ENCODE results near the gene ANK3. TPM values are rescaled to one million over a fixed set of nuclear protein-coding genes. Genes with fewer than 3 reads are reported as not detected.

ANK3 gene
- total and polyA plus RNA-seq, 8 donors, result 3.6 to 115 (median 31.1) TPM

DNA sequence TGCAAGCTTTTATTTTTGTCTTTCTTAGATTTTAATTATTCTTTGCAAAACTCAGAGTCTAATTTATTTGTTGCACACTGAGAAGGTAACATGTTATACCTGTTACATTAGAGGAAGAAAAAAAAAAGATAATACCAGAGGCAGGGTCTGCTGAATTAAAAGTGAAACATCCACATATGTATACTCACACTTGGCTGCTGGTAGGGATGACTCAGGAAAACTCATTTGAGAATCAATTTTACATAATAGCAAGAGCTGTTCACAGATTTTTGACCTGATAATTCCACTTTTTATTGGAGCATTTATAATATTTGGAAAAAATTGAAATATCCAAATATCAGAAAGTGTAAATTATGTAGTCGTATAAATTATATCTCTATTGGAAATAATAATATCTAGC, 405.3 kb downstream of the ANK3 start:
- Histone ChIP-seq H3K27ac (no peak overlapping the region), H3K4me1 (peaks cover 0 to 8% (median 0%) of the 10 kb centered on the region in 4 donors), H3K36me3 (no peaks in the 10 kb centered on the region), H3K9me3 (no peaks in the 10 kb centered on the region), H3K4me3 (no peak overlapping the region), H3K27me3 (no peaks in the 10 kb centered on the region)
- intact Hi-C loops (cut with DNase I; ENCODE audit: low total_unique reads), result no loop called here
- WGBS, 5 donors, result 81 to 99% (median 92%) methylated on average over 1 of the region's 1 CpG
- no peak for DNase-seq
- TF ChIP-seq POLR2AphosphoS5 (IDR thresholded peaks at IDR 0.05), result no peak
- TF ChIP-seq EP300 (IDR thresholded peaks at IDR 0.05), result no peak
- no peak for TF ChIP-seq POLR2A (IDR thresholded peaks at IDR 0.05)
- TF ChIP-seq, protein P1, sequence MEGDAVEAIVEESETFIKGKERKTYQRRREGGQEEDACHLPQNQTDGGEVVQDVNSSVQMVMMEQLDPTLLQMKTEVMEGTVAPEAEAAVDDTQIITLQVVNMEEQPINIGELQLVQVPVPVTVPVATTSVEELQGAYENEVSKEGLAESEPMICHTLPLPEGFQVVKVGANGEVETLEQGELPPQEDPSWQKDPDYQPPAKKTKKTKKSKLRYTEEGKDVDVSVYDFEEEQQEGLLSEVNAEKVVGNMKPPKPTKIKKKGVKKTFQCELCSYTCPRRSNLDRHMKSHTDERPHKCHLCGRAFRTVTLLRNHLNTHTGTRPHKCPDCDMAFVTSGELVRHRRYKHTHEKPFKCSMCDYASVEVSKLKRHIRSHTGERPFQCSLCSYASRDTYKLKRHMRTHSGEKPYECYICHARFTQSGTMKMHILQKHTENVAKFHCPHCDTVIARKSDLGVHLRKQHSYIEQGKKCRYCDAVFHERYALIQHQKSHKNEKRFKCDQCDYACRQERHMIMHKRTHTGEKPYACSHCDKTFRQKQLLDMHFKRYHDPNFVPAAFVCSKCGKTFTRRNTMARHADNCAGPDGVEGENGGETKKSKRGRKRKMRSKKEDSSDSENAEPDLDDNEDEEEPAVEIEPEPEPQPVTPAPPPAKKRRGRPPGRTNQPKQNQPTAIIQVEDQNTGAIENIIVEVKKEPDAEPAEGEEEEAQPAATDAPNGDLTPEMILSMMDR (IDR thresholded peaks at IDR 0.05), result no peak

DNA sequence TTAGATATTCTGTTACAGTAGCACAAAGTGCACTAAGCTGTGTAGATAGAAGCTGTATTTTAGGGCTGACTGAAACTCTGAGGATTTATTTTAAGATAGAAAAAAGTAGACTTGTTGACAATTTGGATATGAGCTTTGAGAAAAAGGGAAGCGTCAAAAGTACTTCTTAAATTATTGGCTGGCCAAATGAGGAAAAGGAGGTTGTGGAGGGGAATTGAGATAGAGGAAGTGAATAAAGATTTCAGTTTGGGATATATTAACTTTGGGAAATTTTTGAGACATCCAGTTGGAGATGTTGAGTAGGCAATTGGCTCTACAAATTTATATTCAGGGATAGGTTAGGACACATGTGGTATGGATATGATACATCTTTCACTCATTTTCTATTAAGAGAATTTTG, 409.3 kb downstream of the ANK3 start:
- intact Hi-C loops (cut with DNase I; ENCODE audit: low total_unique reads), result no loop called here
- 85 to 93% (median 92%) methylated on average over 1 of the region's 1 CpG for WGBS, 5 donors
- Histone ChIP-seq H3K36me3 (no peaks in the 10 kb centered on the region), H3K4me3 (no peak overlapping the region), H3K4me1 (peaks cover 0 to 8% (median 0%) of the 10 kb centered on the region in 4 donors), H3K27ac (no peak overlapping the region), H3K9me3 (peaks cover 7 to 37% (median 18%) of the 10 kb centered on the region in 4 donors), H3K27me3 (no peaks in the 10 kb centered on the region)
- no peak for DNase-seq
- TF ChIP-seq, protein P1 (IDR thresholded peaks at IDR 0.05), result no peak
- TF ChIP-seq POLR2AphosphoS5 (IDR thresholded peaks at IDR 0.05), result no peak
- no peak for TF ChIP-seq EP300 (IDR thresholded peaks at IDR 0.05)
- no peak for TF ChIP-seq POLR2A (IDR thresholded peaks at IDR 0.05)

DNA sequence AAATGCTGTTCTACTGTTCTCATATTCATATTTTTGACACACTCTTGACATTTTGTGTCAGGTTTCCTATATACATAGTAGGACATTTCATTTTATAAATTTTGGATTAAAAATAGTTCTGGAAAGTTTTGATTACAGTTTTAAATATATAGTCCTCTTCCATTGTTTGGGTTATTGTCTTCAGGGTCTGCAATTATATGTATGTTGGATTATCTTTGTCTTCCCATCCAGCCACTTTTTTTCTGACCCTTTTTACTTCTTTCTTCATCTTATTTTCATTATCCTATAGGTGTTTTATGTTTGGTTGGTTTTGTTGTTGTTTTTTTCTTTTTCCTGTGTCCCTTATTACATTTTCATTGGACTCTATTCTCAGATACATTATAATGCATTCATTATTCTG, 412.2 kb downstream of the ANK3 start:
- H3K4me1 ChIP-seq, result peaks cover 0 to 12% (median 5%) of the 10 kb centered on the region in 4 donors
- peaks cover 7 to 37% (median 18%) of the 10 kb centered on the region in 4 donors for H3K9me3 ChIP-seq
- TF ChIP-seq EP300 (IDR thresholded peaks at IDR 0.05), result no peak
- TF ChIP-seq POLR2AphosphoS5 (IDR thresholded peaks at IDR 0.05), result no peak
- no peak for TF ChIP-seq POLR2A (IDR thresholded peaks at IDR 0.05)
- TF ChIP-seq, protein P1 (IDR thresholded peaks at IDR 0.05), result no peak
- intact Hi-C loops (cut with DNase I; ENCODE audit: low total_unique reads), result no loop called here
- no peak for DNase-seq
- H3K4me3 ChIP-seq, result no peak overlapping the region
- H3K36me3 ChIP-seq, result no peaks in the 10 kb centered on the region
- H3K27ac ChIP-seq, result no peak overlapping the region
- no peaks in the 10 kb centered on the region for H3K27me3 ChIP-seq

DNA sequence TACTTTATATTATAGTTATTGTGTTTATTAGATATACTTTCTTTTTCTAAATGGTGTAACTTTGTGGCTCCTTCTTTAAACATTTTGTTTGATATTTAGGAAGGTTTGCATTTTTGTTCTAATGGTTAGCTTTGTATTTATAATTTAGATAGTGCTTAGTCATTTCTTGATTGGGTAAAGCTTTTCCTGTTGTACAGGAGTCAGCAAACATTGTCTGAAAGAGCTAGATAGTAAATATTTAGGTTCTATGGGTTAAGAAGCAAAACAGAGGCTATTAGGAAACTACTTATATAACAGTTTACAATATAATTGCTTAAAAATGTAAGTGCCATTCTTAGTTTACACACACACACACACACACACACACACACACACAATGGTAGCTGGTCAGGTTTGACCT, 412.8 kb downstream of the ANK3 start:
- no peak overlapping the region for H3K27ac ChIP-seq
- intact Hi-C loops (cut with DNase I; ENCODE audit: low total_unique reads), result no loop called here
- no peak for DNase-seq

More for the DNA sequence above, 412.8 kb downstream of the ANK3 start:
- Histone ChIP-seq H3K4me3 (no peak overlapping the region), H3K27me3 (no peaks in the 10 kb centered on the region), H3K4me1 (peaks cover 3 to 12% (median 11%) of the 10 kb centered on the region in 4 donors), H3K36me3 (no peaks in the 10 kb centered on the region), H3K9me3 (peaks cover 7 to 37% (median 18%) of the 10 kb centered on the region in 4 donors)
- TF ChIP-seq POLR2AphosphoS5 (IDR thresholded peaks at IDR 0.05) (no peak), POLR2A (IDR thresholded peaks at IDR 0.05) (no peak), EP300 (IDR thresholded peaks at IDR 0.05) (no peak)
- TF ChIP-seq, protein P1 (IDR thresholded peaks at IDR 0.05), result no peak

Small RNA genes lying within 50 kb of the gene (small RNA-seq; reads per million reads assigned to genes)
- 0 reads per million in 4 donors for gene RF00019
